Measurements from ENCODE around the gene SLC15A4.
"Not testable (repeated sequence)": the region's sequence is repeated elsewhere in the genome, so short reads cannot be mapped to it uniquely, and the experiment has no call there.

Gene SLC15A4

DNA sequence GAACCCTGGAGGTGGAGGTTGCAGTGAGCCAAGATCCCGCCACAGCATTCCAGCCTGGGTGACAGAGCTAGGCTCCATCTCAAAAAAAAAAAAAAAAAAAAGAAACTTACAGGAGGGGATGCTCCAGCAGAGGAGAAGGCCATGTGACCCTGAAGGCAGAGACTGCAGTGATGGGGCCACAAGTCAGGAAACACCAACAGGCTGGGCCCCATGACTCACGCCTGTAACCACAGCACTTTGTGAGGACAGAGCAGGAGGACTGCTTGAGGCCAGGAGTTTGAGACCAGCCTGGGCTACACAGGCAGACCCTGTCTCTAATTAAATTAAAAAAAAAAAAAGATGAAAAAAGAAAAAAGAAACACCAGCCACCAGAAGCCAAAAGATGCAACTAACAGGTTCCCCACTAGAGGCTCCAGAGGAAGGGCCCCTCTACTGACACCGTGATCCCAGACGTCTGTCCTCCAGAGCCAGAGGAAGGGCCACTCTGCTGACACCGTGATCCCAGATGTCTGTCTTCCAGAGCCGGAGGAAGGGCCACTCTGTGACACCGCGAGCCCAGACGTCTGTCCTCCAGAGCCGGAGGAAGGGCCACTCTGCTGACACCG is 20.4 kb upstream of the SLC15A4 start:
- in situ Hi-C loops (cut with HindIII; ENCODE audit: low sequenced_read_pairs): no loop called here

DNA sequence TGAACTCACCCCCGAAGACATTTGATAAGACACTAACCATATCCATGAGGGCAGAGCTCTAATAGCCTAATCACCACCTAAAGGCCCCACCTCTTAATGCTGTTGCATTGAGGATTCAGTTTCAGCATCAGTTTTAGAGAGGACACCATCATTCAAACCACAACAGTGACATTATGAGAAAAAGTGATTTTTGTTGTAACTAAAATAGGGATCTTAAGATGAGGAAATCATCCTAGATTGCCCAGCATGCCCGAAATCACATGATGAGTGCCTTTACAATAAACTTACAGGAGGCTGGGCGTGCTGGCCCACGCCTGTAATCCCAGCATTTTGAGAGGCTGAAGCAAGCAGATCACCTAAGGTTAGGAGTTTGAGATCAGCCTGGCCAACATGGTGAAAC is 19.8 kb upstream of the SLC15A4 start:
- in situ Hi-C loops (cut with HindIII; ENCODE audit: low sequenced_read_pairs): no loop called here

GRCh38 chr12:128842579-128842978 is 18.8 kb upstream of the SLC15A4 start:
- in situ Hi-C loops (cut with HindIII; ENCODE audit: low sequenced_read_pairs): no loop called here

DNA sequence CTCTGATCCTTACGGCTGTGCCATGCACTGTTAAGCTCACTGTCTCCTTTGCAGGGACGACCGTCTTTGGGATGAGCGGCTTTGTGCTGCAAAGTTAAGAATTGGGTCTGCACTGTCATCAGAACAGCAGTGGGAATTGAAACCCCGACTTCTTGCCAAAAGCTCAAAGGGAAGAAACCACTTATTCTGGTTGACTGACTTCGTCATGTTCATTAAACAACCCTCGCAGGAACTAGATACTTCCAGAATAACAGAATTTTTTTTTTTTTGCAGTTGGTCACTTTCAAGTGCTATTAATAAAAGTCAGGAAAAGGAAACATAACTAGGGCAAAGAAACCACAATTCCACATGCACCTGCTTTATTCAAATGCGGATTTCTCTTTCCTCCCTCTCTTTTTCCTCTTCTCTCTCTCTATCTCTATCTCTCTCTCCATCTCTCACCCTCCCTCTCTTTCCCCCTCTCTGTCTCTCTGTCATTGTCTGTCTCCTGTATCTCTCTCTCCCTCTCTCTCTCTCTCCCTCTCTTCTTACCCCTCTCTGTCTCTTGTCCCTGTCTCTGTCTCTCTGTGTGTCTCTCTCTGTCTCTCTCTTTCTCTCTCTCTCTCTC is 17.2 kb upstream of the SLC15A4 start:
- in situ Hi-C loops (cut with HindIII; ENCODE audit: low sequenced_read_pairs): no loop called here

DNA sequence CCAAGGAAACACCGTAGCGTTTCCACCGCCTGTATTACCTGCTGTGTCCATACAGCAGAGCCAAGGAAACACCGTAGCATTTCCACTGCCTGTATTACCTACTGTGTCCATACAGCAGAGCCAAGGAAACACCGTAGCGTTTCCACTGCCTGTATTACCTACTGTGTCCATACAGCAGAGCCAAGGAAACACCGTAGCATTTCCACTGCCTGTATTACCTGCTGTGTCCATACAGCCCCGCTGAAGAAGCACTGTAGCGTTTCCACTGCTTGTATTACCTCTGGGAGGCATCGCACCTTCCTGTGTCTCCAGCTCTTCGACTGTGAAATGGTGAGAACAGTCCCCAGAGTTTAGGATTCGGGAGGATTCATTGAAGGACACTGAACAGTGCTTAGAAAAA is 16.1 kb upstream of the SLC15A4 start:
- in situ Hi-C loops (cut with HindIII; ENCODE audit: low sequenced_read_pairs): not testable (repeated sequence)

GRCh38 chr12:128833418-128833817 is 9.7 kb upstream of the SLC15A4 start:
- in situ Hi-C loops (cut with HindIII; ENCODE audit: low sequenced_read_pairs): no loop called here

DNA sequence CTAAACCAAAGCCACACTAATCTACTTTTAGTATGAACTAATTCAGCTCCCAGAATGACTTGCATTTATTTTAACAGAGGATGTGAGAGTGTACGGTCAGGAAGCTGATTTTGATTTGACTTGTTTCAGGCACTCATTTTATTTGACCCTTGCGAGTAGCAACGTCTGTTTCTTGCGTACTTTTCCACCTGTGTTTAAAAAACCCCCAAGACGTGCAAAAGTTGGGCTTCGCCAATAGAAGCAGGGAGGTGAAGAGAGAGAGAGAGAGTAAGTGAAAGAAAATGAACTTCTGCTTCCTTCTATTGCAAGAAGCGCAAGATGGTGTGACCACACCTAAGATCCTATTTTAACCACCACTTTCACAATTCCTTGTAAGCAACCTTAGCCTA is 6.7 kb upstream of the SLC15A4 start:
- in situ Hi-C loops (cut with HindIII; ENCODE audit: low sequenced_read_pairs): no loop called here

DNA sequence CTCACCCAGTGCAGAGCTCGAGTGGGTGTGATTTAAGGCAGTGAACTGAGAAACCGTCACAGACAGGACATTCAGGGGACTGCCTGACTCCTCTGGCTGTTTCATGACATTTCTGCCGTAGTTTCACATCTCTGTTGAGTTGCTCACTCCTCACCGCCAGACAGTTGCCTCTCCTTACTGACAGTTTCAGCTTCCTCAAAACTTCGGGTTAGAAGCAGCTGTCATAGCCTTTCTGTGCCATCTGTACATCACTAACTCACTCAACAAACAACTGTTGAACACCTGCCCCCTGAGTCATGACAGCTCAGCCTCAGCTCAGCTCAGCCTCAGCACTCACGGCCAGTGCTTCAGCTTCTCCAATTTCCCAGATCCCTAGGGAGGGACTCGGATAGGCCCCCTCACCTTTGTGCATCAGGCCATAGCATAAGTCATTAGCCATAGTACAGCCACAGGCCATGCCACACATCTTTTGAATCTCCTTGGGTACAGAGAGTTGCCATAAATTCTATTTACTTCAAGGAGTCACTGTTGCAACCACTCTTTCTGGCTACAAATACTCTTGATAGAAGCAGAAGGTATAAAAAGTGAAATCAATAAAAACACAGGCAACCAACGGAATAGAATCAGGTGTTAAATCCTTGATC is 6.2 kb upstream of the SLC15A4 start:
- in situ Hi-C loops (cut with HindIII; ENCODE audit: low sequenced_read_pairs): no loop called here

DNA sequence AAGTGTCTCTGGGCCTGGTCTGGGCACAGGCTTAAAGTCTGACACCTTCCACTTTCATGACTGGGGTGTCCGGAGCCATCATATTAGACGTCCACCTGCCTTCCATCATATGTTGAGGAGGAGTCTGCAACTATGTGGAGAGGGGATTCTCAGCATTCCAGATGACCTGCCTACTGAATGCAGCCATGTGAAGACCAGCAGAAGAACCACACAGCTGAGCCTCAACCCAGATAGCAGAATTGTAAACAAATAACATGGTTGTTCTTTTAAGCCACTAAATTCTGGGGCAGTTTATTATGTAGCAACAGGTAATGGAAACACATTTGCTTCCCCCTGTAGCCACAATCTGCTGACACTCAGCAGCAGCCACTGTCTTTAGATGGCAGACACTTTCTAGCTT is 4.0 kb upstream of the SLC15A4 start:
- in situ Hi-C loops (cut with HindIII; ENCODE audit: low sequenced_read_pairs): no loop called here

DNA sequence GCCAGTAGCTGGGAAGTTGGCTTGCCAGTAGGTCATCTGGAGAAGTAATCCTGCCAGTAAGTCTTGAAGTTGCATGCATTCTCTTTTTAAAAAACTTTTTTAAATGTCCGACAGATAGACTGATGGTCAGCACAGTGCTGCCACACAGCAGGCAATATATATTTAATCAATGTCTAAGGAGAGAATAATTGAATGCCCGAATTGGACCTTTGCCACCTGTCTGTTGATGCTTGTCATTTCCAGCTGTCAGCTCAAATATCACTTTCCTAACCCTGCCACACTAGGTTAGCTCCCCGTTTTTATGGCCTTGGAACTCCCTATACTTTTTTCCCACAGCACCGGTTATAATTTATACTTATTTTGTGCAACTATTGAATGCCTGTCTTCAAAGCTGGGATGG is 2.1 kb upstream of the SLC15A4 start:
- in situ Hi-C loops (cut with HindIII; ENCODE audit: low sequenced_read_pairs): no loop called here

- in situ Hi-C loops (cut with HindIII; ENCODE audit: low sequenced_read_pairs): no loop called here
These were observed 392 bp downstream of the SLC15A4 start for GRCh38 chr12:128823216-128823915.

DNA sequence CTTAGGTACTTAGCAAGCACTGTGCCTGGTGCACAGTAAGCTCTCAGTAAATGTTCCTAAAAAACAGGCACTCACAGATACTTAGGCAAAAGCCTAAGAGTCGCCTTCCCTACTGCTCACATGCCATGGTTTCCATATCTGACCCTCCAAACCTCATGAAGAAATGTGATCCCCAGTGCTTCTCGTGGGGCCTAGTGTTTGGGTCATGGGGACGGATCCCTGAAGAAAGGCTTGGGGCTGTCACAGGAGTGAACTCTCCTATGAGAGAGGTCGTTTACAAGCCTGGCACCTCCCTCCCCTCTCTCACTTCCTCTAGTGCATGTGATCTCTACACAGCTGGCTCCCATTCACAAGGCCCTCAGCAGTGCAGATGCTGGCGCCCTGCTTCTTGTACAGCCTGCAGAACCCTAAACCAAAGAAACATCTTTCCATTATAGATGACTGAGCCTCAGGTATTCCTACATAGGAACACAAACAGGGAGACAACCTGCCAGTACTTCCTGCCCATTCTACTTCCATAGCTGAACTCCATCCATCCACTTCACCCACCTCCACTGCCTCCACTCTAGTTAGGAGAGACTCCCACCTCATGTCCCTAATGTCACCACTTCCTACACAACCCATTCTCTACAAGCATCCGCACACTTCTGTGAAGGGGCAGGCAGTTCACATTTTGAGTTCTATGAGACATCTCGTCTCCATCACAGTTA is 2.9 kb downstream of the SLC15A4 start:
- in situ Hi-C loops (cut with HindIII; ENCODE audit: low sequenced_read_pairs): no loop called here

- in situ Hi-C loops (cut with HindIII; ENCODE audit: low sequenced_read_pairs): no loop called here
These were observed 3.5 kb downstream of the SLC15A4 start for GRCh38 chr12:128820253-128820652.

- in situ Hi-C loops (cut with HindIII; ENCODE audit: low sequenced_read_pairs): no loop called here
These were observed 4.2 kb downstream of the SLC15A4 start for GRCh38 chr12:128819293-128820144.

DNA sequence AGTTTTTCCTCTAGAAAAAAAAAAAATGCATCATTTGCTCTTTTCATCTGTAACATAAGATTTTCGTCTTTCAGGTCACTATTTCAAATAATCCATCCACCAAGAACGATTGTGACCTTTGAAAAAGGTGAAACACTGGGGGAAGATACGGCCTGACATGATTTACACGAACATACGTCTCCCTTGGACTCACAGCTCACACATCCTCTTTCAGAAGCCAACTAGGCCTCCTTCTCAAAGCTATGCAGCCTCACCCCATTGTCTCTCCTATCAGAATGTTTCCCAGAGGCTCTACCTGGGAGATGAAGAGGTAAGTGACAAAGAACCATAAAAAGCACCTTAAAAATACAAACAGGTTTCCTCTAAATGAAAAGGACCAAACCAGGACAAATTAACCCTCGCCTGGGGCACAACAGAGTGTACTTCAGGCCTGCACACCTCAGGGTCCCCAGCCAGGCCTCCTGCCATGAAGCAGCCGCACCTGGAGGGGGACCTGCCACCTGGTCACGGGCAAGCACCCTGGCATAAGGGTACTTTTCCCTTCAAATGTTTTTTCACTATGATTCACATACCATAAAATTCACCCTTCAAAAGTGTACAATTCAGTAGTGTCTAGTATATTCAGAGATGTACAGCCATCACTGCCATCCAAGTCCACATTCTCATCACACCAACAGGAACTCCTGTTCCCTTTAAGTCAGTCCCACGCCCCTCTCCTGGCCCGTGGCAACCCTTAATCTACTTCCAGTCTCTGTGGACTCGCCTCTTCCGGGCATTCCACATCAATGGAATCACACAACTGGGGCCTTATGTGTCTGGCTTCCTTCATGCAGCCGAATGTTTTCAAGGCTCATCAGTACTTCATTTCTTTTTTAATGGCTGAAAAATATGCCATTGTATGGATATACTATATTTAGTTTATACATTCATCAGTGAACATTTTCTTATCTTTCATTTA is 5.4 kb downstream of the SLC15A4 start:
- in situ Hi-C loops (cut with HindIII; ENCODE audit: low sequenced_read_pairs): no loop called here

GRCh38 chr12:128817111-128818015 is 6.4 kb downstream of the SLC15A4 start:
- in situ Hi-C loops (cut with HindIII; ENCODE audit: low sequenced_read_pairs): no loop called here

GRCh38 chr12:128816643-128816920 is 7.2 kb downstream of the SLC15A4 start:
- in situ Hi-C loops (cut with HindIII; ENCODE audit: low sequenced_read_pairs): no loop called here

- in situ Hi-C loops (cut with HindIII; ENCODE audit: low sequenced_read_pairs): no loop called here
These were observed 7.7 kb downstream of the SLC15A4 start for GRCh38 chr12:128815779-128816642.

Measured in endothelial cell of hepatic sinusoid (primary cell).